Loucy (cell line): ENCODE measurements around the gene CERS5.
"Not testable (repeated sequence)": the region's sequence is repeated elsewhere in the genome, so short reads cannot be mapped to it uniquely, and the experiment has no call there.

ENCODE experiments used
- H2AFZ ChIP-seq: fragments of 200-600 bp; sonication (generic); 2 replicates; pipeline ENCODE4 v1.6.0; 2016; ENCODE audit warnings: antibody characterized with exemption, mild to moderate bottlenecking, low read length, moderate library complexity
- H3F3A ChIP-seq: fragments of 200-600 bp; 2 replicates; pipeline ENCODE4 v1.6.0; 2016; ENCODE audit warnings: antibody characterized with exemption, low read depth, mild to moderate bottlenecking
- H3K27me3 ChIP-seq: fragments of 200-600 bp; sonication (generic); 2 replicates; pipeline ENCODE4 v1.6.1; 2014; ENCODE audit warnings: low read length, mild to moderate bottlenecking; ENCODE audit not compliant: insufficient read depth, poor library complexity, severe bottlenecking
- H3K36me3 ChIP-seq: fragments of 200-600 bp; sonication (generic); 2 replicates; pipeline ENCODE4 v1.6.1; 2016; ENCODE audit warnings: low read length; ENCODE audit not compliant: insufficient read depth
- H3K4me1 ChIP-seq: fragments of 200-600 bp; sonication (generic); 2 replicates; pipeline ENCODE4 v1.5.1; 2014; ENCODE audit warnings: low read length, mild to moderate bottlenecking; ENCODE audit not compliant: insufficient read depth, poor library complexity, severe bottlenecking
- H3K4me2 ChIP-seq: fragments of 200-600 bp; sonication (generic); 2 replicates; pipeline ENCODE4 v1.6.0; 2014; ENCODE audit warnings: antibody characterized with exemption, low read length, low read depth, mild to moderate bottlenecking; ENCODE audit not compliant: poor library complexity, severe bottlenecking
- H3K4me3 ChIP-seq: fragments of 200-600 bp; sonication (generic); 2 replicates; pipeline ENCODE4 v1.5.1; 2014; ENCODE audit warnings: low read length, mild to moderate bottlenecking, mixed read lengths; ENCODE audit not compliant: poor library complexity, severe bottlenecking
- H3K79me2 ChIP-seq: fragments of 200-600 bp; sonication (generic); 2 replicates; pipeline ENCODE4 v1.6.1; 2014; ENCODE audit warnings: low read length; ENCODE audit not compliant: insufficient read depth
- H3K9ac ChIP-seq: fragments of 200-600 bp; sonication (generic); 2 replicates; pipeline ENCODE4 v1.6.0; 2014; ENCODE audit warnings: mild to moderate bottlenecking, low read depth, low read length, moderate library complexity; ENCODE audit not compliant: poor library complexity, severe bottlenecking
- H3K9me2 ChIP-seq: fragments of 200-600 bp; sonication (generic); replicated peaks from 2 replicates; pipeline ENCODE4 v1.6.1; 2016; ENCODE audit warnings: low read depth, low read length, mixed read lengths
- H3K9me3 ChIP-seq: fragments of 200-600 bp; sonication (generic); 2 replicates; pipeline ENCODE4 v1.6.1; 2014; ENCODE audit warnings: mild to moderate bottlenecking, antibody characterized with exemption, low read length, low read depth; ENCODE audit not compliant: insufficient read depth
- H4K20me1 ChIP-seq: fragments of 200-600 bp; sonication (generic); 2 replicates; pipeline ENCODE4 v1.6.0; 2014; ENCODE audit warnings: antibody characterized with exemption, low read length, mild to moderate bottlenecking; ENCODE audit not compliant: insufficient read depth, poor library complexity, severe bottlenecking
- CTCF ChIP-seq: fragments of 200-600 bp; sonication (generic); conservative IDR thresholded peaks from 2 replicates; pipeline ENCODE4 v1.5.1; 2014; ENCODE audit warnings: mild to moderate bottlenecking, antibody characterized with exemption, low read length
- EZH2phosphoT487 ChIP-seq: fragments of 200-600 bp; IDR thresholded peaks from 2 replicates; pipeline ENCODE4 v1.6.1; 2018; ENCODE audit warnings: antibody characterized with exemption, mild to moderate bottlenecking, moderate library complexity, borderline replicate concordance

Gene CERS5

GRCh38 chr12:50157259-50157658 is 9.9 kb downstream of the CERS5 start:
- Histone ChIP-seq H3K79me2 (peaks cover 72% of the 10 kb centered on the region), H3K36me3 (no peaks in the 10 kb centered on the region; the same call in 1 of the 2 replicates), H3K9ac (no peak overlapping the region), H3F3A (no peaks in the 10 kb centered on the region), H3K4me2 (no peak overlapping the region), H2AFZ (no peak overlapping the region), H3K9me2 (no peaks in the 10 kb centered on the region), H3K4me1 (peaks cover 14% of the 10 kb centered on the region), H3K27me3 (no peaks in the 10 kb centered on the region), H4K20me1 (peaks cover 16% of the 10 kb centered on the region), H3K9me3 (no peaks in the 10 kb centered on the region), H3K4me3 (no peak overlapping the region)
- no peak for TF ChIP-seq CTCF
- TF ChIP-seq EZH2phosphoT487: no peak

- no peaks in the 10 kb centered on the region; the same call in 1 of the 2 replicates for H3K36me3 ChIP-seq
- peaks cover 13% of the 10 kb centered on the region for H4K20me1 ChIP-seq
- no peaks in the 10 kb centered on the region for H3K9me3 ChIP-seq
- no peak overlapping the region for H3K4me3 ChIP-seq
- no peaks in the 10 kb centered on the region for H3F3A ChIP-seq
- no peaks in the 10 kb centered on the region for H3K9me2 ChIP-seq
- no peak overlapping the region for H3K9ac ChIP-seq
- peaks cover 11% of the 10 kb centered on the region for H3K4me1 ChIP-seq
- H2AFZ ChIP-seq: no peak overlapping the region
- no peaks in the 10 kb centered on the region for H3K27me3 ChIP-seq
- H3K79me2 ChIP-seq: peaks cover 71% of the 10 kb centered on the region
- H3K4me2 ChIP-seq: no peak overlapping the region
- TF ChIP-seq EZH2phosphoT487 (no peak), CTCF (no peak)
Observed at GRCh38 chr12:50156641-50157040, 10.5 kb downstream of the CERS5 start.

GRCh38 chr12:50154947-50155346 is 12.2 kb downstream of the CERS5 start:
- not testable (repeated sequence) for H3K36me3 ChIP-seq
- H3K79me2 ChIP-seq: peaks cover 61% of the 10 kb centered on the region

GRCh38 chr12:50151047-50151687 is 16.0 kb downstream of the CERS5 start:
- Histone ChIP-seq H3K9ac (no peak overlapping the region), H3K36me3 (no peaks in the 10 kb centered on the region; the same call in 1 of the 2 replicates), H3K9me3 (no peaks in the 10 kb centered on the region), H3K27me3 (no peaks in the 10 kb centered on the region), H3K4me2 (no peak overlapping the region), H2AFZ (no peak overlapping the region), H3K4me1 (peaks cover 4% of the 10 kb centered on the region), H3F3A (no peaks in the 10 kb centered on the region), H3K4me3 (no peak overlapping the region), H4K20me1 (no peaks in the 10 kb centered on the region), H3K9me2 (no peaks in the 10 kb centered on the region), H3K79me2 (peaks cover 38% of the 10 kb centered on the region)
- no peak for TF ChIP-seq EZH2phosphoT487
- no peak for TF ChIP-seq CTCF

More at GRCh38 chr12:50154947-50155346, 12.2 kb downstream of the CERS5 start:
- H3K9me2 ChIP-seq, H3K9me3 ChIP-seq, H3K4me2 ChIP-seq, H3K4me3 ChIP-seq, H3F3A ChIP-seq, H2AFZ ChIP-seq, H3K4me1 ChIP-seq, H3K9ac ChIP-seq, H3K27me3 ChIP-seq, H4K20me1 ChIP-seq: not testable (repeated sequence)
